ENCODE measurements around the gene PIP5K1C.
"Not testable (repeated sequence)": the region's sequence is repeated elsewhere in the genome, so short reads cannot be mapped to it uniquely, and the experiment has no call there.

PIP5K1C gene

DNA sequence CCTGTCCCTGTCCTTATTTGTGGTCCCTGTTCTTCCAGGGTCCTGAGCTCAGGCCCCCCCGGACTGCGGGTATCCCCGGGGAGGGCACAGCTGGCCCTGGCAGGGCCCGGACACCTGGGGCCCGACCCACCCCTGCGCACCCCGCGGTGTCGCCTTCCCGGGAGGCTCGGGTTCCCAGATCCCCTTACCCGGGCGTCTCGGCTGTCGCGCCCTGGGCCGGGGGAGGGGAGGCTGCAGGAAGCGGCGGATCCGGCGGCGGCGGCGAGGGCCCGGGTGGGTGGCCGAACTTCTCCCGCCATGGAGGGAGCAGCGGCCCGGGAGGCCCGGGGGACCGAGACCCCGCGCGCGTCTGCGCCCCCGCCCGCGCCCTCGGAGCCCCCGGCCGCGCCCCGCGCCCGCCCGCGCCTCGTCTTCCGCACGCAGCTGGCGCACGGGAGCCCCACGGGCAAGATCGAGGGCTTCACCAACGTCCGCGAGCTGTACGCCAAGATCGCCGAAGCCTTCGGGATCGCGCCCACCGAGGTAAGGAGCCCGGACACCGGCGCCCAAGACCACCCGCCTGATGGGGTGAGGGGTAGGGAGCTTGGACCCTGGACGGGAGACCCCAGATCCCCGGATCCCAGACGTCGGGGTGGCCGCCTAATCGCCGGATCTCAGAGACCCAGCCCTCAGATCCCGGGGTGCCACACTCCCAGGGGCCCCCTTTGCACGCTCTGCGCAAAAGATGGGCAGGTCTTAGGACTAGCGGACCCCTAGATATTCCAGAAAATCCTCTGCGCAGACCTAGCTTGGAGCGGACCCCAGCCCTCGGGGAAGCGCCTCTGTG is 114.8 kb downstream of the PIP5K1C start, which contains the start of gene GIPC3:
Gene GIPC3, plus strand, starts transcription at position 178 of the 826 bp plus-strand sequence. Its CDS starts 120 bp downstream, at position 298.
- no peak for DNase-seq

DNA sequence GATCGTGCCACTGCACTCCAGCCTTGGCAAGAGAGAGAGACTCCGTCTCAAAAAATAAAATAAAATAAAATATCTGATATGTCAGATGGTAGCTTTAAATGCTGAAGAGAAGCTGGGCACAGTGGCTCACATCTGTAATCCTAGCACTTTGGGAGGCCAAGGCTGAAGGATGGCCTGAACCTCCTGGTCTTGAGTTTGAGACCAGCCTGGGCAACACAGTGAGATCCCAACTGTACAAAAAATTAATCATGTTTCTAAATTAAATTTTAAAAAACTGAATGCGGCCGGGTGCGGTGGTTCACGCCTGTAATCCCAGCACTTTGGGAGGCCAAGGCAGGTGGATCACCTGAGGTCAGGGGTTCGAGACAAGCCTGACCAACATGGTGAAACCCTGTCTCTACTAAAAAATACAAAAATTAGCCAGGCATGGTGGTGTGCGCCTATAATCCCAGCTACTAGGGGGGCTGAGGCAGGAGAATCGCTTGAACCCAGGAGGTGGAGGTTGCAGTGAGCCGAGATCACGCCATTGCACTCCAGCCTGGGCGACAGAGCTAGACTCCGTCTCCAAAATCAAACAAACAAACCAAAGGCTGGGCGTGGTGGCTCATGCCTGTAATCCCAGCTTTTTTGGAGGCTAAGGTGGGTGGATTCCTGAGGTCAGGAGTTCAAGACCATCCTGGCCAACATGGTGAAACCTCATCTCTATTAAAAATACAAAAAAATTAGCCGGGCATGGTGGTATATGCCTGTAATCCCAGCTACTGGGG is 116.0 kb downstream of the PIP5K1C start:
- not testable (repeated sequence) for DNase-seq

- DNase-seq = not testable (repeated sequence)
Measured at GRCh38 chr19:3581792-3582191, 118.5 kb downstream of the PIP5K1C start.
